IMR-90 (cell line): ENCODE measurements around the gene HRH4.

Source experiments
- CEBPB ChIP-seq: IDR thresholded peaks from 2 replicates; pipeline ENCODE4 v1.6.1; 2012; ENCODE audit warnings: low read depth, low read length, improper control_type of control experiment
- CHD1 ChIP-seq: IDR thresholded peaks from 2 replicates; pipeline ENCODE4 v1.6.1; 2012; ENCODE audit warnings: low read depth, low read length, improper control_type of control experiment
- CTCF ChIP-seq: conservative IDR thresholded peaks from 2 replicates; pipeline ENCODE4 v1.5.1; 2012; ENCODE audit warnings: mild to moderate bottlenecking, low read depth, low read length, improper control_type of control experiment
- ELK1 ChIP-seq: fragments of 150-350 bp; IDR thresholded peaks from 2 replicates; pipeline ENCODE4 v1.6.1; 2016; ENCODE audit warnings: low read depth, mild to moderate bottlenecking, low read length, moderate library complexity, borderline replicate concordance
- MAFK ChIP-seq: IDR thresholded peaks from 2 replicates; pipeline ENCODE4 v1.6.1; 2012; ENCODE audit warnings: low read depth, low read length, improper control_type of control experiment
- MAZ ChIP-seq: IDR thresholded peaks from 2 replicates; pipeline ENCODE4 v1.6.1; 2012; ENCODE audit warnings: low read depth, mild to moderate bottlenecking, low read length, improper control_type of control experiment, moderate library complexity, borderline replicate concordance
- MXI1 ChIP-seq: IDR thresholded peaks from 2 replicates; pipeline ENCODE4 v1.6.1; 2012; ENCODE audit warnings: low read depth, mild to moderate bottlenecking, low read length, moderate library complexity, borderline replicate concordance
- NFE2L2 ChIP-seq: fragments of 150-350 bp; IDR thresholded peaks from 2 replicates; pipeline ENCODE4 v1.6.1; 2016; ENCODE audit warnings: low read depth, mild to moderate bottlenecking, low read length
- POLR2A ChIP-seq: IDR thresholded peaks from 2 replicates; pipeline ENCODE4 v1.6.1; 2012; ENCODE audit warnings: mild to moderate bottlenecking, low read depth, low read length
- SMC3 ChIP-seq: fragments of 150-350 bp; IDR thresholded peaks from 2 replicates; pipeline ENCODE4 v1.6.1; 2016; ENCODE audit warnings: low read depth, mild to moderate bottlenecking, antibody characterized with exemption, low read length, moderate library complexity
- USF2 ChIP-seq: fragments of 150-350 bp; IDR thresholded peaks from 2 replicates; pipeline ENCODE4 v1.6.1; 2017; ENCODE audit warnings: mild to moderate bottlenecking, antibody characterized with exemption, low read length, low read depth

- no peak for TF ChIP-seq POLR2A
- TF ChIP-seq ELK1: no peak
- TF ChIP-seq CTCF: no peak
- no peak for TF ChIP-seq MXI1
- TF ChIP-seq SMC3: no peak
- TF ChIP-seq USF2: no peak
- TF ChIP-seq CEBPB: no peak
- TF ChIP-seq NFE2L2: no peak
- TF ChIP-seq CHD1: no peak
- TF ChIP-seq MAFK: no peak
- no peak for TF ChIP-seq MAZ
Measured at GRCh38 chr18:24474406-24474805, 14.0 kb downstream of the HRH4 start.
